Neutrophil (primary cell): ENCODE data around the gene TEDDM1.
A peak's percentile ranks its signal among the peaks of the same experiment; 100 is the strongest.

Experiments
- H3K27ac ChIP-seq: fragments of 200-600 bp; sonication (generic); 2 replicates; pipeline ENCODE4 v1.5.1; 2016; ENCODE audit warnings: mild to moderate bottlenecking, moderate library complexity
- H3K27me3 ChIP-seq: fragments of 200-600 bp; sonication (generic); 2 replicates; pipeline ENCODE4 v1.6.0; 2016; ENCODE audit warnings: mild to moderate bottlenecking
- H3K36me3 ChIP-seq: fragments of 200-600 bp; sonication (generic); 2 replicates; pipeline ENCODE4 v1.5.1; 2017
- H3K4me1 ChIP-seq, 2 experiments: fragments of 200-600 bp in 1 of 2; sonication (generic) in 1 of 2; 1 replicate in 1 of 2; 2 replicates in 1 of 2; pipeline versions ENCODE4 v1.5.1 to v1.6.1; 2013 to 2016; ENCODE audit warnings: low read depth in 1 of 2, low read length in 1 of 2, mild to moderate bottlenecking in 1 of 2, moderate library complexity in 1 of 2; ENCODE audit not compliant: control insufficient read depth in 1 of 2, insufficient read depth in 1 of 2
- H3K4me3 ChIP-seq, 2 experiments: fragments of 200-600 bp in 1 of 2; sonication (generic) in 1 of 2; 1 replicate in 1 of 2; 2 replicates in 1 of 2; pipeline ENCODE4 v1.5.1; 2013 to 2016; ENCODE audit warnings: low read depth in 1 of 2, low read length in 1 of 2, mild to moderate bottlenecking in 1 of 2, moderate library complexity in 1 of 2
- H3K9me3 ChIP-seq: fragments of 200-600 bp; sonication (generic); 2 replicates; pipeline ENCODE4 v1.5.1; 2016
- TF ChIP-seq, protein P1 (sequence below): fragments of 200-600 bp; sonication (generic); IDR thresholded peaks from 2 replicates; pipeline ENCODE4 v1.5.1; 2016; ENCODE audit warnings: antibody characterized with exemption

Gene TEDDM1

DNA sequence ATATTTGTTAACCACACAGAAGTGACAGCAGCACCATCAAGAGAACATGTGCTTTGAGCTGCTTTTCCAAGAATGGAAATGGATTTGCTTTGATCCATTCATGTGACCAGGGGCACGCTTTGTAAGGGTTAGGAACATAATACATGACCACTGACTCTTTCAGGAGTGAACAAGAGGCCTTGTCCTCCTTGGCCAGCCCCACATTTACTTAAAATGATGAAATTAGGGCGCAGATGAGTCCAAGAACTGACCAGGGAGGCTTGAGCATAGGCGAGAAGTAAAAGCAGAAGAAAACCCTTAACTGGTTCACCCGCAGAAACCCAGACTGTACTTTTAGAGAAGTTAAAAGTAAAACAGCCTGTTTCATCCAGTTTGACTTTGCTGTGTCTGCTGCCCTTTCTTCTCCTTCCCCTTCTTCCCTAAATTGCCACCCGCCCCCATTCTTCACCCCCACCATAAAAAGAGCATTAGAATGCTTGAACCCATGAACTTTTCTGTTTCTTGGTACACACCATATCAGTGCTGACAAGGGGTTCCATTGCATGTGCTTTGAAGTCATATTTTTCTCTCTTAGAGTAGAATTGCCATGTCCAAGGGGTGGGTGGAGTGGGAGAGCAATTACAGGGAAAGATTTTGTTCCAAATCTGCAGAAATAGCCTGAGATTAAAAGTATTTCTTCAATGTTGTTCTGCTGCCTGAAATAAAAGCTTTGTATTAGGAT lies 6.3 kb downstream of the TEDDM1 start:
- peak overlapping the region; percentile 97 for H3K27ac ChIP-seq
- peak overlapping the region; percentile 35 to 83 for H3K4me3 ChIP-seq
- peaks cover 69 to 71% of the 10 kb centered on the region in 2 experiments for H3K4me1 ChIP-seq
- H3K27me3 ChIP-seq = no peaks in the 10 kb centered on the region
- TF ChIP-seq, protein P1, sequence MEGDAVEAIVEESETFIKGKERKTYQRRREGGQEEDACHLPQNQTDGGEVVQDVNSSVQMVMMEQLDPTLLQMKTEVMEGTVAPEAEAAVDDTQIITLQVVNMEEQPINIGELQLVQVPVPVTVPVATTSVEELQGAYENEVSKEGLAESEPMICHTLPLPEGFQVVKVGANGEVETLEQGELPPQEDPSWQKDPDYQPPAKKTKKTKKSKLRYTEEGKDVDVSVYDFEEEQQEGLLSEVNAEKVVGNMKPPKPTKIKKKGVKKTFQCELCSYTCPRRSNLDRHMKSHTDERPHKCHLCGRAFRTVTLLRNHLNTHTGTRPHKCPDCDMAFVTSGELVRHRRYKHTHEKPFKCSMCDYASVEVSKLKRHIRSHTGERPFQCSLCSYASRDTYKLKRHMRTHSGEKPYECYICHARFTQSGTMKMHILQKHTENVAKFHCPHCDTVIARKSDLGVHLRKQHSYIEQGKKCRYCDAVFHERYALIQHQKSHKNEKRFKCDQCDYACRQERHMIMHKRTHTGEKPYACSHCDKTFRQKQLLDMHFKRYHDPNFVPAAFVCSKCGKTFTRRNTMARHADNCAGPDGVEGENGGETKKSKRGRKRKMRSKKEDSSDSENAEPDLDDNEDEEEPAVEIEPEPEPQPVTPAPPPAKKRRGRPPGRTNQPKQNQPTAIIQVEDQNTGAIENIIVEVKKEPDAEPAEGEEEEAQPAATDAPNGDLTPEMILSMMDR = peak; percentile 13
- no peaks in the 10 kb centered on the region for H3K9me3 ChIP-seq
- H3K36me3 ChIP-seq = peaks cover 11% of the 10 kb centered on the region

DNA sequence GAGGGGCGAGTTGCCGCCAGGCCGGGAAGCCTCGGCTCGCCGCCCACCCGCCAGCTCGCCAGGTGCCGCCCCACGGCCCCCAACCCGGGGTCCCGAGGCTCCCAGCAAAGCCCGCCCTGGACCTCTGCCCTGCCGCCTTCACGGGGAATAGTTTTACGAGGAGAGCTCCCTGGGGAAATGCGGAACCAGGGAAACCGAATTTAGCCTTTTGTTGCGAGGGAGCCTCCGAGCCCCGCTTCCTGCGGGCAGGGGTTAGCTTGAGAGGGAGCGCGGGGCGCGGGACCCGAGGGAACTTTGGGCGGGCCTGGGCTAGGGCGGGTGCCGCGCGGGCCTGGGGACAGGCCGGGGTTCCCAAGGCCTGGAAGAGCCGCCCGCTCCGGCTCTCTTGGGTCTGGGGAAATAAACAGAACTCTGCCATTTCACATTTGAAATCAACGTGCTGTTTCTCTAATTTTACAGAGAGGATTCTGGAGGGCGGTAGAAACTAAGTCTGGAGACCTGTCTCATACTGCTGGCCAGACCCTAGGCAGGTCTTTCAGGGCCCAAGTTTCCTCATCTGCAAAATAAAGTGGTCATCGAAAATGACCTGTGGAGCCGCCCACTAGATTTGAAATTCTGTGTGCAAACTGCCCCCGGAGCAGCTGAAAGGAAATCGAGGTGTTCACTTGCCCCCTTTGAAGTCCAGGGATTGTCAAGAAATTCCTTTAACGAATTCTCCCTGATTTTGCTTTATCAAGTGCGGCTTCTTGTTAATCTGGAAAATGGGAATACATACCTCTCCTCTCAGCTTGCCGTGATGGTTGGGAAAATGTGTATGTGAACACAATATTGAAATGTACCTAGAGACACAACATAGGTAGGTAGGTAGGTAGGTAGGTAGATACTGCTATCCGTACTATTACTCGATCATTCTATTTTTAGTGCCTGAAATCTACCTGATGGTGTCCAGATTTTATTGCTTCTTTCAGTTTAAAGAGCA lies 8.1 kb downstream of the TEDDM1 start:
- Histone ChIP-seq H3K4me3 (peak overlapping the region; percentile 83 to 99), H3K4me1 (peaks cover 72 to 74% of the 10 kb centered on the region in 2 experiments), H3K27me3 (no peaks in the 10 kb centered on the region), H3K9me3 (peaks cover 1% of the 10 kb centered on the region), H3K36me3 (peaks cover 30% of the 10 kb centered on the region), H3K27ac (peak overlapping the region; percentile 97)
- TF ChIP-seq, protein P1 = no peak

DNA sequence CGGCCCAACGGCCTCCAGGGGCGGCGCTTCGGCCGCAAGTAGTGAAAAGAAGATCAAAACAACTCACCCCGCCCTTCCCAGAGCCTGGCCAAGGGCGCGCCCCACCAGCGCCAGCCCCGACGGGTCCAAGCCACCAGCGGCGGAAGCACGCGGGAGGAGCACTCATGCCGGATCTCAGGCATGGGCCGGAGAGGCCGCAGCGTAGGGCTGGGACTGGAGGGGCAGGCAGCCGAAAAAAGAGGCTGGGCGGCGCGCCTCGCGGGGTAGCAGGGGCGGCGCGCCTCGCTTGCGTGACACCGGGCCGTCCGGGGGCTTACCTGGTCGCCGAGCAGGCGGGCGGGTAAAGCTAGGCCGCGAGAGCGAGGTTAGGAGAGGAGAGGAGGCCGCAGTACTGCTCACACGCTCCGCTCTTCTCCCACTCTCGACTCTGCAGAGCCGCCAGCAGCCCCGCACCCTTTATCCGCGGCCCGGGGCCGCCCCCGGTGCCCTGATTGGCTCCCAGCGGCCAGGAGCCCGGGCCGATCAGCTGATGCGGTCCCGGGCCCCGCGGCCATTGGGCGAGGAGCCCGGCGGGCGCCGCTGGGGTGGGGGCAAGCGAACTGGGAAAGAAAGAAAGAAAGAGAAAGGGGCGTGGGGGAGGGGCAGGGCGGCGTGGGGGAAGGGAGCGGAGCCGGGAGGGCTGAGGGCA lies 9.0 kb downstream of the TEDDM1 start, which contains the start of gene GLUL:
Gene GLUL (minus strand): TSS at position 429 of the 688 bp plus-strand sequence. CDS start 3,053 bp downstream, outside the sequence.
- peaks cover 38% of the 10 kb centered on the region for H3K36me3 ChIP-seq
- H3K9me3 ChIP-seq = peaks cover 9% of the 10 kb centered on the region
- peaks cover 64 to 74% of the 10 kb centered on the region in 2 experiments for H3K4me1 ChIP-seq
- H3K4me3 ChIP-seq = peak within 1 kb of the TSS; percentile 83 to 99
- no peaks in the 10 kb centered on the region for H3K27me3 ChIP-seq
- peak within 1 kb of the TSS; percentile 97 for H3K27ac ChIP-seq
- TF ChIP-seq, protein P1 = no peak

DNA sequence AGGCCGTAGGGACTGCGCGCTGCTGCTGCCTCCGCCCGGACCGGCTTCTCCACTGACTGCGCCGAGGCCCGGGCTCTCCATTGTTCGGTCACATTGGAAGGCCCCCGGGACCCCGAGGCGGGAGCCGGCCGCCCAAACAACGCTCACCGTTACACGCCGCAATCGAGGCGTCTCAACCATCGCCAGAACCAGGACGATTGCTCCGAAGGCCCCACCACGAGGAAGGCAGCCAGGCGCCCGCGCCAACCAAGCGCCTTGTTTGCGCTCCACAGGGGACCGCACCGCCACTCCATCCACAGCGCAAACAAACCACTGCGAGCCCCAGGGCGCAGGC lies 9.5 kb downstream of the TEDDM1 start:
- no peaks in the 10 kb centered on the region for H3K27me3 ChIP-seq

More for the DNA sequence above, 9.5 kb downstream of the TEDDM1 start:
- peaks cover 15% of the 10 kb centered on the region for H3K9me3 ChIP-seq
- TF ChIP-seq, protein P1 = peak; percentile 40
- peak overlapping the region; percentile 97 for H3K27ac ChIP-seq
- H3K36me3 ChIP-seq = peaks cover 43% of the 10 kb centered on the region
- peak overlapping the region; percentile 83 to 99 for H3K4me3 ChIP-seq
- H3K4me1 ChIP-seq = peaks cover 58 to 69% of the 10 kb centered on the region in 2 experiments
